NCI-H128 (cell line): ENCODE data around the gene ACSF3.

Source experiments
- DNase-seq: peaks from one replicate; lab custom pipeline; 2025; ENCODE audit not compliant: unreplicated experiment; lab: John Stamatoyannopoulos, UW

Gene ACSF3

GRCh38 chr16:89108416-89108815, 14.8 kb downstream of the ACSF3 start:
- DNase-seq, result no peak

- no peak for DNase-seq
These were observed 17.0 kb downstream of the ACSF3 start for GRCh38 chr16:89110641-89111040.

GRCh38 chr16:89111263-89111662, 17.6 kb downstream of the ACSF3 start:
- no peak for DNase-seq

- DNase-seq, result no peak
These were observed 18.9 kb downstream of the ACSF3 start for GRCh38 chr16:89112377-89113151.

GRCh38 chr16:89113152-89113547, 19.5 kb downstream of the ACSF3 start:
- DNase-seq, result no peak

- DNase-seq, result no peak
These were observed 20.0 kb downstream of the ACSF3 start for GRCh38 chr16:89113661-89114060.

GRCh38 chr16:89114159-89114981, 20.7 kb downstream of the ACSF3 start:
- DNase-seq, result no peak

GRCh38 chr16:89115216-89115861, 21.7 kb downstream of the ACSF3 start:
- DNase-seq, result no peak

GRCh38 chr16:89116341-89117226, 22.9 kb downstream of the ACSF3 start:
- no peak for DNase-seq

GRCh38 chr16:89117227-89117974, 23.7 kb downstream of the ACSF3 start:
- DNase-seq, result no peak

- DNase-seq, result no peak
These were observed 24.3 kb downstream of the ACSF3 start for GRCh38 chr16:89117975-89118289.

- DNase-seq, result no peak
These were observed 24.9 kb downstream of the ACSF3 start for GRCh38 chr16:89118361-89119165.

- DNase-seq, result no peak
These were observed 25.5 kb downstream of the ACSF3 start for GRCh38 chr16:89119166-89119621.

GRCh38 chr16:89119661-89120141, 26.0 kb downstream of the ACSF3 start:
- DNase-seq, result no peak

GRCh38 chr16:89120281-89120680, 26.6 kb downstream of the ACSF3 start:
- no peak for DNase-seq

GRCh38 chr16:89120921-89121351, 27.3 kb downstream of the ACSF3 start:
- no peak for DNase-seq

GRCh38 chr16:89121691-89122321, 28.2 kb downstream of the ACSF3 start:
- DNase-seq, result no peak

GRCh38 chr16:89122322-89122851, 28.7 kb downstream of the ACSF3 start:
- DNase-seq, result peak; percentile 38
